ENCODE measurements around the gene L3MBTL3.

L3MBTL3 gene

GRCh38 chr6:130018292-130018743 lies at the start of gene L3MBTL3:
TSS of gene L3MBTL3 (plus strand) at chr6:130018581. CDS start at chr6:130042700, 24,119 bp downstream.
- peak; percentile 77 for DNase-seq

GRCh38 chr6:129969064-129969463 lies 49.3 kb upstream of the L3MBTL3 start:
- no peak for DNase-seq

GRCh38 chr6:129976110-129976509 lies 42.3 kb upstream of the L3MBTL3 start:
- no peak for DNase-seq

- DNase-seq: no peak
Measured at GRCh38 chr6:129978148-129978916, 40.0 kb upstream of the L3MBTL3 start.

- no peak for DNase-seq
Measured at GRCh38 chr6:129980821-129981220, 37.6 kb upstream of the L3MBTL3 start.

GRCh38 chr6:129981598-129981997 lies 36.8 kb upstream of the L3MBTL3 start:
- DNase-seq: no peak

GRCh38 chr6:129989396-129989795 lies 29.0 kb upstream of the L3MBTL3 start:
- DNase-seq: no peak

GRCh38 chr6:129992881-129993280 lies 25.5 kb upstream of the L3MBTL3 start:
- DNase-seq: no peak

- no peak for DNase-seq
Measured at GRCh38 chr6:129994410-129994809, 24.0 kb upstream of the L3MBTL3 start.

GRCh38 chr6:129996387-129996786 lies 22.0 kb upstream of the L3MBTL3 start:
- DNase-seq: no peak

- DNase-seq: no peak
Measured at GRCh38 chr6:130000526-130001421, 17.6 kb upstream of the L3MBTL3 start.

GRCh38 chr6:130008236-130008873 lies 10.0 kb upstream of the L3MBTL3 start:
- no peak for DNase-seq

- DNase-seq: no peak
Measured at GRCh38 chr6:130009146-130009545, 9.2 kb upstream of the L3MBTL3 start.

GRCh38 chr6:130010387-130010786 lies 8.0 kb upstream of the L3MBTL3 start:
- no peak for DNase-seq

GRCh38 chr6:130012728-130013127 lies 5.7 kb upstream of the L3MBTL3 start:
- DNase-seq: no peak

GRCh38 chr6:130018744-130019325 lies 454 bp downstream of the L3MBTL3 start:
- no peak for DNase-seq

GRCh38 chr6:130019326-130020072 lies 1.1 kb downstream of the L3MBTL3 start:
- peak; percentile 13 for DNase-seq

- DNase-seq: no peak
Measured at GRCh38 chr6:130020073-130020906, 1.9 kb downstream of the L3MBTL3 start.

- peak; percentile 68 for DNase-seq
Measured at GRCh38 chr6:130020907-130021629, 2.7 kb downstream of the L3MBTL3 start.

GRCh38 chr6:130026859-130027258 lies 8.5 kb downstream of the L3MBTL3 start:
- DNase-seq: no peak

GRCh38 chr6:130027948-130028347 lies 9.6 kb downstream of the L3MBTL3 start:
- no peak for DNase-seq

All from NCI-H526 treated with DMSO at 0.1 percent for 48 hours (cell line).